K562 (cell line): ENCODE results near the gene RNF215. TPM values are rescaled to one million over a fixed set of nuclear protein-coding genes. Genes with fewer than 3 reads are reported as not detected.

Experiments used
- CTCFL ChIP-seq: IDR thresholded peaks from 2 replicates; pipeline ENCODE4 v1.6.1; 2011; ENCODE audit warnings: borderline replicate concordance, low read depth, mild to moderate bottlenecking, moderate library complexity, low read length; ENCODE audit not compliant: insufficient read depth, poor library complexity, severe bottlenecking
- DACH1 ChIP-seq: fragments of 450-650 bp; IDR thresholded peaks from 2 replicates; pipeline ENCODE4 v1.6.1; 2018; ENCODE audit not compliant: partially characterized antibody
- GATAD2A ChIP-seq: fragments of 450-650 bp; IDR thresholded peaks from 2 replicates; pipeline ENCODE4 v1.6.1; 2017
- MYBL2 ChIP-seq, 2 experiments: fragments of 450-650 bp in 1 of 2; sonication (generic) in 1 of 2; formaldehyde crosslinking in 1 of 2; IDR thresholded peaks; 2 replicates each; pipeline versions ENCODE4 v1.6.1 to v1.8.1; 2017 to 2022; ENCODE audit warnings: borderline replicate concordance in 1 of 2, inconsistent platforms in 1 of 2, low read depth in 1 of 2, mild to moderate bottlenecking in 1 of 2, missing genetic modification reagents in 1 of 2, moderate library complexity in 1 of 2
- RAD51 ChIP-seq: fragments of 450-650 bp; IDR thresholded peaks from 2 replicates; pipeline ENCODE4 v1.7.1; 2016; ENCODE audit warnings: low read depth, mild to moderate bottlenecking, borderline replicate concordance
- RBM25 ChIP-seq: fragments of 200-400 bp; formaldehyde crosslinking; IDR thresholded peaks from 2 replicates; pipeline ENCODE4 v1.6.1; 2018; ENCODE audit warnings: low read length, low read depth, moderate library complexity; ENCODE audit not compliant: severe bottlenecking
- REST ChIP-seq, 2 experiments: fragments of 450-650 bp; formaldehyde crosslinking in 1 of 2; IDR thresholded peaks; 2 replicates each; pipeline versions ENCODE4 v1.4.0 to v1.6.1; 2014 to 2020; ENCODE audit warnings: mild to moderate bottlenecking in 2 of 2, borderline replicate concordance in 1 of 2, low read depth in 1 of 2
- SIRT6 ChIP-seq: IDR thresholded peaks from one replicate; pipeline ENCODE4 v1.6.1; 2012; ENCODE audit warnings: low read depth, mild to moderate bottlenecking, control low read depth, inconsistent platforms, low read length, moderate library complexity
- SMC3 ChIP-seq: conservative IDR thresholded peaks from 2 replicates; pipeline ENCODE4 v1.6.1; 2011; ENCODE audit warnings: low read depth, low read length, improper control_type of control experiment; ENCODE audit not compliant: insufficient read depth
- ZNF143 ChIP-seq: sonication (generic); formaldehyde crosslinking; IDR thresholded peaks from 2 replicates; pipeline ENCODE4 v1.9.0; 2022; ENCODE audit warnings: mild to moderate bottlenecking, missing genetic modification reagents
- ZNF224 ChIP-seq: sonication (generic); formaldehyde crosslinking; IDR thresholded peaks from 2 replicates; pipeline ENCODE4 v1.8.0; 2022; ENCODE audit warnings: mild to moderate bottlenecking, missing genetic modification reagents
- ZNF551 ChIP-seq: fragments of 250-450 bp; sonication (Bioruptor Pico); IDR thresholded peaks from 2 replicates; pipeline ENCODE4 v1.5.0; 2021; ENCODE audit warnings: mild to moderate bottlenecking, moderate library complexity
- polyA plus RNA-seq, 8 experiments: library from polyadenylated mRNA; depleted of rRNA in 4 of 8; stranded (reverse) in 5 of 8; unstranded in 3 of 8; fragments of >200 nt; fragmentation: Nextera tagmentation in 2 of 8; fragmentation: Illumina TruSeq in 1 of 8; extraction: Ambion mirVana in 2 of 8; extraction: Trizol in 1 of 8; gene quantifications; 2 replicates each; pipeline versions ENCODE4 v1.2.1 to v1.2.3, GENCODE V29; 2011 to 2014; ENCODE audit warnings: inconsistent platforms in 1 of 8, missing spikeins in 1 of 8
- total RNA-seq, 7 experiments: library from RNA; depleted of rRNA in 6 of 7; stranded (reverse); fragments of >200 nt in 6 of 7; fragmentation: Illumina TruSeq in 2 of 7; extraction: Trizol in 2 of 7; gene quantifications; 2 replicates each; pipeline versions ENCODE4 v1.2.1 to v1.2.3, GENCODE V29; 2011 to 2021; ENCODE audit warnings: low replicate concordance in 1 of 7
- TF ChIP-seq, protein P1 (sequence below): fragments of 450-650 bp; formaldehyde crosslinking; IDR thresholded peaks from 2 replicates; pipeline ENCODE4 v1.4.0; 2020; ENCODE audit warnings: mild to moderate bottlenecking

The RNF215 gene
- total and polyA plus RNA-seq, 9 of the 15 experiments (the other 6 are each of a cell fraction or from before 2014, with no cell fraction given) = 0.08 to 9.8 (median 2.7) TPM

DNA sequence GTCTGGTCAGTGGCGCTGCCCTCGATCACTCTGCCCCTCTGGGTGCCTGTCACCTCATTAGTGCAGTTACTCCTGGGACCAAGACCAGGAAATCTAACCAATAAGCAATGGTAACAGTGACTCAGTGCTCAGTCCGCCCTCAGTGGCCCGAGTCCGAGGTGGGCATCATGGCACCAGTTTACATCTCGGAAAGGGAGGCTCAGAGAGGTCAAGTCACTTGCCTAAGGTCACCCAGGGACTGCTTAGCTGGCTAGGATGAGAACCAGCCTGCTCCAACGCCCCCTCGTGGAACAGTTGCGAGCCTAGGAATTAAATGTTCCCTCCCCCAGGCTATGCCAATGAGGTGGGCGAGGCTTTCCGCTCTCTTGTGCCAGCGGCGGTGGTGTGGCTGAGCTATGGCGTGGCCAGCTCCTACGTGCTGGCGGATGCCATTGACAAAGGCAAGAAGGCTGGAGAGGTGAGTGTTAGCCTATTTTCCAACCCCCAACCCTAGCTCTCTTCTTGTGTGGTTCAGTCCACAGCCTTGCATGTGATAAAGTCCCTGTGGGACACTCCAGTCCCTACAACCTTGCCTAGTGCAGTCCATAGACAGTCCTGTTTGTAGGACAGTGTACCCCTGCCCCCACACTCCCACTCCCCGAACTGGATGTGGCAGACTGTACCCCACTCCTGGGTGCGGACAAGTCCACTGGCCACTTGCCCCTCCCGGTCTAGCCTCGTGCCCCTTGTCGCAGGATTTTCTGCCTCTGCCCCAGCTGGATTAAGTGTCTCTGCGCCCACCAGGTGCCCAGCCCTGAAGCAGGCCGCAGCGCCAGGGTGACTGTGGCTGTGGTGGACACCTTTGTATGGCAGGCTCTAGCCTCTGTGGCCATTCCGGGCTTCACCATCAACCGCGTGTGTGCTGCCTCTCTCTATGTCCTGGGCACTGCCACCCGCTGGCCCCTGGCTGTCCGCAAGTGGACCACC is 39.5 kb upstream of the RNF215 start (continued):
- TF ChIP-seq CTCFL (peak; percentile 75), DACH1 (no peak), SMC3 (0 out of 2 replicates have a peak, but pooled peaks have one; percentile 25), RAD51 (no peak), MYBL2 (IDR thresholded peaks at IDR 0.05; ENCODE audit: low read depth) (no peak), MYBL2 (CRISPR knock-in tag; IDR thresholded peaks at IDR 0.05; ENCODE audit: borderline replicate concordance) (no peak), GATAD2A (no peak), ZNF551 (CRISPR knock-in tag) (no peak), RBM25 (peak; percentile 96), REST (IDR thresholded peaks at IDR 0.05; ENCODE audit: borderline replicate concordance) (peak; percentile 34; the same call in 1 of the 2 replicates), REST (CRISPR knock-in tag; IDR thresholded peaks at IDR 0.05; ENCODE audit: low read depth) (no peak), ZNF224 (CRISPR knock-in tag) (no peak), ZNF143 (CRISPR knock-in tag) (no peak), SIRT6 (no peak)
- TF ChIP-seq, protein P1, sequence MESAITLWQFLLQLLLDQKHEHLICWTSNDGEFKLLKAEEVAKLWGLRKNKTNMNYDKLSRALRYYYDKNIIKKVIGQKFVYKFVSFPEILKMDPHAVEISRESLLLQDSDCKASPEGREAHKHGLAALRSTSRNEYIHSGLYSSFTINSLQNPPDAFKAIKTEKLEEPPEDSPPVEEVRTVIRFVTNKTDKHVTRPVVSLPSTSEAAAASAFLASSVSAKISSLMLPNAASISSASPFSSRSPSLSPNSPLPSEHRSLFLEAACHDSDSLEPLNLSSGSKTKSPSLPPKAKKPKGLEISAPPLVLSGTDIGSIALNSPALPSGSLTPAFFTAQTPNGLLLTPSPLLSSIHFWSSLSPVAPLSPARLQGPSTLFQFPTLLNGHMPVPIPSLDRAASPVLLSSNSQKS (CRISPR knock-in tag) = no peak
